Ectodermal cell (in vitro differentiated cells): ENCODE results near the gene KIF13A.
A peak's percentile ranks its signal among the peaks of the same experiment; 100 is the strongest.

Experiments used
- H3K27ac ChIP-seq: 2 replicates; pipeline ENCODE4 v1.7.0; 2013; ENCODE audit warnings: mild to moderate bottlenecking, low read depth, low read length; ENCODE audit not compliant: insufficient read depth, poor library complexity, severe bottlenecking
- H3K27me3 ChIP-seq: 2 replicates; pipeline ENCODE4 v1.7.0; 2013; ENCODE audit warnings: mild to moderate bottlenecking, low read length; ENCODE audit not compliant: insufficient read depth, control insufficient read depth, poor library complexity, severe bottlenecking
- H3K36me3 ChIP-seq: one replicate; pipeline ENCODE4 v1.7.0; 2013; ENCODE audit warnings: low read length; ENCODE audit not compliant: control insufficient read depth, insufficient read depth
- H3K4me1 ChIP-seq: one replicate; pipeline ENCODE4 v1.7.0; 2013; ENCODE audit warnings: low read length; ENCODE audit not compliant: control insufficient read depth, insufficient read depth
- H3K4me3 ChIP-seq: 2 replicates; pipeline ENCODE4 v1.7.0; 2013; ENCODE audit warnings: low read depth, low read length, control low read depth; ENCODE audit not compliant: insufficient read depth
- H3K9me3 ChIP-seq: 2 replicates; pipeline ENCODE4 v1.7.0; 2013; ENCODE audit warnings: mild to moderate bottlenecking, low read length, moderate library complexity; ENCODE audit not compliant: control insufficient read depth
- WGBS, 2 experiments: methylation state at CpG; one replicate each; pipeline ENCODE4 v1.1.7; 2013; ENCODE audit warnings: missing lambda C conversion rate in 2 of 2; 5-methylcytosine and 5-hydroxymethylcytosine counted together

Gene KIF13A

DNA sequence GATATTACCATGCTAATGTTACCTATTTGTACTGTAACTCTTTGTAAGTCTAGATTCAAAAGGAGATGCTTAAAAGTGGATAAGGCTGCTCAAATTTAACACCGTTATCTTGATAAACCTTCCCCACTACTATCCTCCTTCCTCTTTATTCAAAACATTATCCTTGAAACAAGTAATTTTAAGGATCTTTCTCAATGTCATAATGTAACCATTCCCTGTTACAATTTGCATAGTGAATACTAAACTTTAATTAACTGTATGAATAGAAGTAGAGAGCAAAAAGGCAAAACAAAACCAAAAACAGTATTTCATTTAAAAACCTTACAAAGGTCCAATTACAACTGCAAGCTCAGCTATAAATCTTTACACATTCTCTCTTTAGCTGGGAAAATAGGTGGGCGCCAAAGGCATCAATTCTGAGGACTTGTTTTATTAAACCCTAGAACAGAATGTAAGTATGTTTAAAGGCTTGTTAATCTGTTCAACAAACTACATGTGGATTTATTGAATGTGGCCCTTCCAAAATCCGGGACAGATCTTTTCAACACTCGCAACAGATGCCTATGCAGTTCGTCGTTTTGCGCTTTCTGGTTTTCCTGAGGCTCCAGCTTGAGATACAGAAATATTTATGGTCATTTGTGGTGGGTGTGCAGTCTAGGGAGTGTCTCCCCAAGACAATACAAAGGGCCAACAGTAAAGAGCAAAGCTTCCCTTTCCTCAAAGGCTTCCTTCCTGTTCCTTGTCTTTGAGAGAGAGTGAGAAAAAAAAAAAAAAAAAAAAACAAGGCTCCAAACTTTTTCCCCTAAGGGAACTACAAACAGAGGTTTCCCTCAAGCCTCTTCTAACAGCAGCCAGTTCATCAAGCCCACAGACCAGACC lies 15.1 kb downstream of the KIF13A start:
- 82 to 88% methylated on average over 7 of the region's 7 CpGs for WGBS, 2 experiments
- Histone ChIP-seq H3K27ac (peak overlapping the region; percentile 26), H3K4me1 (peaks cover 11% of the 10 kb centered on the region), H3K4me3 (no peak overlapping the region), H3K9me3 (no peaks in the 10 kb centered on the region), H3K36me3 (no peaks in the 10 kb centered on the region), H3K27me3 (no peaks in the 10 kb centered on the region)

DNA sequence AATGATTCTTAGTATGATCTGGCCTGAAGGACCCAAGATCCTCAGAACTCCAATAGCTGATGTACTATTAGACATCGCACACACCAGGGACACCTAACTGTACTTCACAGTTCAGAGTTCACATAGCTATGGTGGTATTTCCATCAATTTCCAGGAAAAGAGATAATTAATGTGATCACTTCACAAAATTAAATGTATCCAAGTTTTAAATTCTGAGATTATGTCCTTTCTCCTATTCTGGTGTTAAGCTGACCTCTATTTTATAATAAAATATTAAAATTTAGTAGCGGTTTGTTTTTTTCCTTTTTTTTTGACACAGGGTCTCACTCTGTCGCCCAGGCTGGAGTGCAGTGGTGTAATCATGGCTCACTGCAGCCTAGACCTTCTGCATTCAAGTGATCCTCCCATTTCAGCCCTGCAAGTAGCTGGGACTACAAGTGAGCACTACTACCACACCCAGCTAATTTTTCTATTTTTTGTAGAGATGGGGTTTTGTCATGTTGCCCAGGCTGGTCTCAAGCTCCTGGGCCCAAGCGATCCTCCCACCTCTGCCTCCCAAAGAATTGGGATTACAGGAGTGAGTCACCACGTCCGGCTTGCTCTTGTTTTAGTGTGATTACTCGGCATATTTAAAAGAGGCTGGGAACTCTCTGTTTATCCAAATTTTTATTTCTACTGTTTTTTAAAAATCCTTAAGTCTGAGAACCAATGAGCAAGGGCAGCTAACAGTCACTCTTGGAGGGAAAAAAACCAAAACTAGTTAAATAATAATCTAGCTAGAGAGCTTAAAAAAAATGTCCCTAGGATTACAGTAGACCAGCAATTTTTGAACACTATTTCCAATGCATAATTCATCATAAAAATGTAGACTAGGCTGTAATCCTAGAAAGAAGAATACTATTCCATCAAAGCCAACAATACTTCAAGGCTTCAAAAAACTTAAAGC lies 16.0 kb downstream of the KIF13A start:
- Histone ChIP-seq H3K27ac (no peak overlapping the region), H3K9me3 (no peaks in the 10 kb centered on the region), H3K4me1 (peaks cover 11% of the 10 kb centered on the region), H3K27me3 (no peaks in the 10 kb centered on the region), H3K4me3 (no peak overlapping the region), H3K36me3 (no peaks in the 10 kb centered on the region)
- 88 to 97% methylated on average over 6 to 7 of the region's 7 CpGs for WGBS, 2 experiments

GRCh38 chr6:17968876-17969275 lies 18.6 kb downstream of the KIF13A start:
- H3K27ac ChIP-seq, result no peak overlapping the region
- H3K4me3 ChIP-seq, result no peak overlapping the region
- H3K36me3 ChIP-seq, result no peaks in the 10 kb centered on the region
- 91 to 96% methylated on average over 2 of the region's 2 CpGs for WGBS, 2 experiments
- no peaks in the 10 kb centered on the region for H3K9me3 ChIP-seq
- no peaks in the 10 kb centered on the region for H3K27me3 ChIP-seq
- peaks cover 11% of the 10 kb centered on the region for H3K4me1 ChIP-seq

DNA sequence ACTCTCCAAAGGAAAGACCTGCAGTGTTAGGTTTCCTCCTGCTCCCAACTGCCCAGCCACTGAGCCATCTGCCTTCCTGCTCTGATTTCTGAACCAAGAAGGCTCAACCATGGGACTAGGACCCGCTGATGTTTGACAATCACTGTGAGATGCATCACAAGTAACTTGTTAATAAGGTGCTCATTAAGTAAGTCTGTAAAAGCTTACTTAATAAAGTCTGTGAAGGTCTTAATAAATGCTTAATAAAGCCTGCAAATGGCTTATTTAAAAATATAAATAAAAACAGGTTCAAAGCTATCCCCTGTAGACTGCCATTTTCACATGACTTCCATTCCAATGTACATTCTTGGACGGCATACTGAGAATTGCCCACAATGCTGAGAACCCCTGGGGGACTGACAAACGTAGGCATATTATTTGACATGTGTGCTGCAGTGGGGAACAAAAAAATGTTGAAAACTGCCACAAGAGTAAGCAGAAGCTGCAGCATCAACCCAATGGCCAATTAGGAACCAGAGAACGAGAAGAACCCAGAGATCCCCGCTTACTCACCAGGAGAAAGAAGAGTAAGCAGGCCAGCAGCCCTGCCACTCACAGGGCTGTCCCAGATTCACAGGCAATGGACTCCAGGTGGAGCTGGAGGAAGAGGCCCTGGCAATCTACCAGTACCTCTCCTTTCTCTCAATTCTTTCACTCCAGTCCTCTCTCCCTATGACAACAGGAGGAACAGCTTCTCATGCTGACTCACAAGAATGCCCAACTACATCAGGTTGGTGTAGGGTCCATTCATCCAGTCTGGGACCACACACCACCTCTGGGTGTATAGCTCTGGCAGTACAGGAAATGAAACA lies 19.5 kb downstream of the KIF13A start:
- no peaks in the 10 kb centered on the region for H3K9me3 ChIP-seq
- no peak overlapping the region for H3K27ac ChIP-seq
- H3K4me3 ChIP-seq, result no peak overlapping the region
- H3K4me1 ChIP-seq, result peaks cover 3% of the 10 kb centered on the region
- no peaks in the 10 kb centered on the region for H3K27me3 ChIP-seq
- no peaks in the 10 kb centered on the region for H3K36me3 ChIP-seq
- WGBS, 2 experiments, result 92 to 94% methylated on average over 5 of the region's 5 CpGs

- no peak overlapping the region for H3K4me3 ChIP-seq
- 100% methylated on average over 1 of the region's 2 CpGs for WGBS, 2 experiments
- no peaks in the 10 kb centered on the region for H3K4me1 ChIP-seq
- H3K36me3 ChIP-seq, result no peaks in the 10 kb centered on the region
- H3K9me3 ChIP-seq, result no peaks in the 10 kb centered on the region
- no peaks in the 10 kb centered on the region for H3K27me3 ChIP-seq
- H3K27ac ChIP-seq, result no peak overlapping the region
Measured at GRCh38 chr6:17966451-17966850, 21.0 kb downstream of the KIF13A start.

DNA sequence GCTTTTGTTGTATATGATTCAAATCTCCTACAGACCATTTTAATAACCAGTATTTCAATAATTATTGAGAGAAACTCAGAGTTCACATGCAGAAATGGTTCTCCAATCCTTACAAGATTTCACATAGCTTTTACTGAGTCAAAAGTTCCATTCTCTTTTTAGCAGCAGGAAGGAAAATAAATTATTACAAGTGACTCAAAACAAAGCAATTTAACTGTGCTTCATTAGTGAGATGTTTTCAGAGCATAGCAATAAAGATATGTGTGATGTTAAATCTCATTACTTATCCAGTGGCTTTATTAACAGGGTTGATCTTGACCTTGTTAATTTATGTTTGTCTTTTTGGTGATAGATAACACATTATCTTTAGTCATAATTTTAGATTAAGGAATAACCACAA lies 22.0 kb downstream of the KIF13A start:
- no peaks in the 10 kb centered on the region for H3K27me3 ChIP-seq
- H3K9me3 ChIP-seq, result no peaks in the 10 kb centered on the region
- H3K27ac ChIP-seq, result no peak overlapping the region
- H3K4me3 ChIP-seq, result no peak overlapping the region
- H3K4me1 ChIP-seq, result no peaks in the 10 kb centered on the region
- H3K36me3 ChIP-seq, result no peaks in the 10 kb centered on the region

DNA sequence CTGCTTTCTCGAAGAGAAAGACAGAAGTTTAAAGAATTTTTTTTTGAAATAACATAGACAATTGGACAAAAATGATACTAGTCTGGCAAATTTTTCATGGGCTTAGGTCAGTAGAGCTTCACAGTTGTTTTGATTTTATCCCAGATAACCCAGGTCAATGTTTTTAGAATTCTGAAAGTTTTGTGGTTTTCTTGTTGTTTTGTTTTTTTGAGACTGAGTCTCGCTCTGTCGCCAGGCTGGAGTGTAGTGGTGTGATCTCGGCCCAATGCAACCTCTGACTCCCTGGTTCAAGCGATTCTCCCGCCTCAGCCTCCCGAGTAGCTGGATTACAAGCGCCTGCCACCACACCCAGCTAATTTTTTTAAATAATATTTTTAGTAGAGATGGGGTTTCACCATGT lies 22.8 kb downstream of the KIF13A start:
- Histone ChIP-seq H3K4me3 (no peak overlapping the region), H3K27ac (no peak overlapping the region), H3K9me3 (no peaks in the 10 kb centered on the region), H3K27me3 (no peaks in the 10 kb centered on the region), H3K36me3 (no peaks in the 10 kb centered on the region), H3K4me1 (no peaks in the 10 kb centered on the region)
- WGBS, 2 experiments, result 95 to 97% methylated on average over 5 to 7 of the region's 8 CpGs

DNA sequence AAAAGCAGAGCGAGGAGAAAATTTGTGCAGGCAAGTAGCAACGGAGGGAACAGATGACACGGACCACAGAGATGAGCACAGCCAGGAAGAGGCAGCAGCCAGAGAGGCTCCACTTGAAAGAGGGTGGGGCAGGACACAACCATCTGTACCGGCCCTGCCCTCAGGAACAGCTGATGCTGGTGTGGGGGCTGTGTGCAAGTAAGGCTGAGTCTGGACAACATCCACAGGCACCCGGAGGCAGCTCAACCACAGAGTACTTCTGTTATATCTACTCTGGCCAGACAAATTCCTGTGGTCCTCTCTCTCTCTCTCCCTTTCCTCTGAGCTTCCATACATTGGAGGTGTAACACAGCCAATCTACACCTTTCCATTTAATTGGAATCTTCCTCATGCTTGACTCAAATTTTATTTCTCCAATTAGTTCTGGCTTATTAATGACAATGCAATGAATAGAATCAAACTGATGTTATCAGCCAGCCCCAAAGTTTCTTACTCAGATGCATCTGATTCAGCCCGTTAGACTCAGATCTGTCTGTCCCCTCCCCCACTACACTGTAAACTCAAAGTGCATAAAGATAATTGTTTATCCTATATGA lies 24.9 kb downstream of the KIF13A start:
- Histone ChIP-seq H3K36me3 (no peaks in the 10 kb centered on the region), H3K27me3 (no peaks in the 10 kb centered on the region), H3K9me3 (no peaks in the 10 kb centered on the region), H3K4me1 (no peaks in the 10 kb centered on the region), H3K27ac (no peak overlapping the region), H3K4me3 (no peak overlapping the region)
- 90 to 94% methylated on average over 5 to 6 of the region's 6 CpGs for WGBS, 2 experiments

- Histone ChIP-seq H3K4me3 (no peak overlapping the region), H3K9me3 (no peaks in the 10 kb centered on the region), H3K4me1 (no peaks in the 10 kb centered on the region), H3K27me3 (no peaks in the 10 kb centered on the region), H3K27ac (no peak overlapping the region), H3K36me3 (no peaks in the 10 kb centered on the region)
- WGBS, 2 experiments, result 100% methylated on average over 1 of the region's 1 CpG; no CpG with 5 or more reads in 1 of the 2 experiments
Measured at GRCh38 chr6:17959302-17959701, 28.1 kb downstream of the KIF13A start.
